OCI-LY7 (cell line): ENCODE results near the gene ZC2HC1B.

ENCODE experiments used
- EZH2phosphoT487 ChIP-seq: fragments of 200-600 bp; sonication (generic); IDR thresholded peaks from 2 replicates; pipeline ENCODE4 v1.6.1; 2018; ENCODE audit warnings: low read depth, borderline replicate concordance, mild to moderate bottlenecking, mixed run types, antibody characterized with exemption, low read length, moderate library complexity, mixed read lengths
- TF ChIP-seq, protein P1 (sequence below): fragments of 200-600 bp; sonication (generic); conservative IDR thresholded peaks from 2 replicates; pipeline ENCODE4 v1.5.1; 2014; ENCODE audit warnings: mild to moderate bottlenecking, antibody characterized with exemption, low read length, moderate library complexity, mixed read lengths

GRCh38 chr6:143974089-143974488 lies 109.8 kb downstream of the ZC2HC1B start:
- TF ChIP-seq, protein P1, sequence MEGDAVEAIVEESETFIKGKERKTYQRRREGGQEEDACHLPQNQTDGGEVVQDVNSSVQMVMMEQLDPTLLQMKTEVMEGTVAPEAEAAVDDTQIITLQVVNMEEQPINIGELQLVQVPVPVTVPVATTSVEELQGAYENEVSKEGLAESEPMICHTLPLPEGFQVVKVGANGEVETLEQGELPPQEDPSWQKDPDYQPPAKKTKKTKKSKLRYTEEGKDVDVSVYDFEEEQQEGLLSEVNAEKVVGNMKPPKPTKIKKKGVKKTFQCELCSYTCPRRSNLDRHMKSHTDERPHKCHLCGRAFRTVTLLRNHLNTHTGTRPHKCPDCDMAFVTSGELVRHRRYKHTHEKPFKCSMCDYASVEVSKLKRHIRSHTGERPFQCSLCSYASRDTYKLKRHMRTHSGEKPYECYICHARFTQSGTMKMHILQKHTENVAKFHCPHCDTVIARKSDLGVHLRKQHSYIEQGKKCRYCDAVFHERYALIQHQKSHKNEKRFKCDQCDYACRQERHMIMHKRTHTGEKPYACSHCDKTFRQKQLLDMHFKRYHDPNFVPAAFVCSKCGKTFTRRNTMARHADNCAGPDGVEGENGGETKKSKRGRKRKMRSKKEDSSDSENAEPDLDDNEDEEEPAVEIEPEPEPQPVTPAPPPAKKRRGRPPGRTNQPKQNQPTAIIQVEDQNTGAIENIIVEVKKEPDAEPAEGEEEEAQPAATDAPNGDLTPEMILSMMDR = no peak
- no peak for TF ChIP-seq EZH2phosphoT487
